ENCODE measurements around the gene RUBCN.

GRCh38 chr3:197748597-197749314 is 12.1 kb upstream of the RUBCN start:
- TF ChIP-seq POLR2A (IDR thresholded peaks at IDR 0.05), result no peak
- no peak for TF ChIP-seq CTCF (IDR thresholded peaks at IDR 0.05)
